Measurements from ENCODE around the gene GOLGA8J. TPM values are rescaled to one million over a fixed set of nuclear protein-coding genes. Genes with fewer than 3 reads are reported as not detected.
"Not testable (repeated sequence)": the region's sequence is repeated elsewhere in the genome, so short reads cannot be mapped to it uniquely, and the experiment has no call there.

The GOLGA8J gene
- total RNA-seq, 1 donor from 2014 or later: not detected

DNA sequence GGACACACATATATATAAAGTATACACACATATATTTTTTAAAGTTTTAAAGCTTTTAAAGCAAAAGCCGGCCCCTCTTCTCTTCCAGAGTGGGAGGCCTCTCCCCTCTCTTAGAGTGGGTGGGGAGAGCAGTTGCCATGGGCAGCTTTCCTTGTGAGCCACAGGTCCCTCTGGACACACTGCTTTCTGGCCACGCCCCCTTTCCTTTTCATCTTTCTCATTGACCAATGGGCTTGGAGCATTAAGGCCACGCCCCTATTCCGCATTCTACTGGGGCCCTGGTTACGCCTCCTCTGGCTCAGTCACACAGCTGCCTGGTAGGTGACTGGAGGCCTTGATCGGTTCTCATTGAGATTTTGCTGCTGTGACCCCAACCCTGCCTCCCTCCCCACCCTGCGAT is 52.0 kb downstream of the GOLGA8J start, which contains the start of gene GOLGA8T:
Gene GOLGA8T, plus strand, starts transcription at position 301 of the 400 bp plus-strand sequence. Its CDS starts 98 bp downstream, at position 399.
- H3K9me3 ChIP-seq; H3K4me3 ChIP-seq; ATAC-seq; H3K4me1 ChIP-seq; H3K27ac ChIP-seq; H3K27me3 ChIP-seq; DNase-seq; intact Hi-C loops (cut with DNase I); H3K36me3 ChIP-seq: not testable (repeated sequence)

Other genes with a start within 250 kb of the GOLGA8J start
- gene GOLGA8T, start 52.1 kb downstream of the GOLGA8J start, total RNA-seq: 0.20 TPM